ENCODE data around the gene MLLT6.

GRCh38 chr17:38732376-38733281 lies 27.6 kb downstream of the MLLT6 start:
- no peak for TF ChIP-seq CTCF (IDR thresholded peaks at IDR 0.05; ENCODE audit: low read depth, low read length)
- TF ChIP-seq EZH2phosphoT487 (IDR thresholded peaks at IDR 0.05; ENCODE audit: low read depth) = no peak

Data from OCI-LY3 (cell line).